ENCODE data around the gene CYP4X1. TPM values are rescaled to one million over a fixed set of nuclear protein-coding genes. Genes with fewer than 3 reads are reported as not detected.

The CYP4X1 gene, protein sequence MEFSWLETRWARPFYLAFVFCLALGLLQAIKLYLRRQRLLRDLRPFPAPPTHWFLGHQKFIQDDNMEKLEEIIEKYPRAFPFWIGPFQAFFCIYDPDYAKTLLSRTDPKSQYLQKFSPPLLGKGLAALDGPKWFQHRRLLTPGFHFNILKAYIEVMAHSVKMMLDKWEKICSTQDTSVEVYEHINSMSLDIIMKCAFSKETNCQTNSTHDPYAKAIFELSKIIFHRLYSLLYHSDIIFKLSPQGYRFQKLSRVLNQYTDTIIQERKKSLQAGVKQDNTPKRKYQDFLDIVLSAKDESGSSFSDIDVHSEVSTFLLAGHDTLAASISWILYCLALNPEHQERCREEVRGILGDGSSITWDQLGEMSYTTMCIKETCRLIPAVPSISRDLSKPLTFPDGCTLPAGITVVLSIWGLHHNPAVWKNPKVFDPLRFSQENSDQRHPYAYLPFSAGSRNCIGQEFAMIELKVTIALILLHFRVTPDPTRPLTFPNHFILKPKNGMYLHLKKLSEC
- total RNA-seq (2022; extraction: Qiagen RNA extraction): 0.04 to 0.07 TPM (median 0.06 TPM) in 3 of 5 replicates, not detected in the others

DNA sequence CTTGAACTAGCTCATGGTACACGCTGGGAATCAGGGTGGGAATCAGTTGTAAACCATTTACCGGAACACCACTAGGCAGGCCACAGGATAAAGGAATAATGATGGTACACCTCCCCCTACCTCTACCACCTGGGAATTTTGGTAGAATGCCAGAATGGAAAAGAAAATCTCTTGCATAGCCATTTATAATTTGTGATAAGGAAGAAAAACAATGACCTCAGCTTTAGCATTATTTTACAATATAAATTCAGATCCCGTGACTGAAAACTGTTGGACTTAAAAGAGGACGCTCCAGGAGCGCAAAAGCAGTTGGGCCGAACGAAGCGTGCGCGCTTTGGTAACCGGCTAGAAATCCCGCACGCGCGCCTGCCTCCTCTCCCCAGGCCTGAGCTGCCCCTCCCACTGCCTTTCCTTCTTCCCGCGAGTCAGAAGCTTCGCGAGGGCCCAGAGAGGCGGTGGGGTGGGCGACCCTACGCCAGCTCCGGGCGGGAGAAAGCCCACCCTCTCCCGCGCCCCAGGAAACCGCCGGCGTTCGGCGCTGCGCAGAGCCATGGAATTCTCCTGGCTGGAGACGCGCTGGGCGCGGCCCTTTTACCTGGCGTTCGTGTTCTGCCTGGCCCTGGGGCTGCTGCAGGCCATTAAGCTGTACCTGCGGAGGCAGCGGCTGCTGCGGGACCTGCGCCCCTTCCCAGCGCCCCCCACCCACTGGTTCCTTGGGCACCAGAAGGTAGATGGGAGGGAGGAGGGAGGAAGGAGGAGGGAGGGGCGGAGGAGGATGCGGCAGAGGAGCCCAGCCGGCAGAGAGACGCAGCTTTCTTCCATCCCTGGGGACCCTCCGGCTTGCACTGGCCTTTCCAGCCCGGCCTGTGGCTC, at the start of gene CYP4X1:
Gene CYP4X1 (plus strand): TSS at position 402 of the 873 bp plus-strand sequence. CDS start 149 bp downstream, at position 551.

DNA sequence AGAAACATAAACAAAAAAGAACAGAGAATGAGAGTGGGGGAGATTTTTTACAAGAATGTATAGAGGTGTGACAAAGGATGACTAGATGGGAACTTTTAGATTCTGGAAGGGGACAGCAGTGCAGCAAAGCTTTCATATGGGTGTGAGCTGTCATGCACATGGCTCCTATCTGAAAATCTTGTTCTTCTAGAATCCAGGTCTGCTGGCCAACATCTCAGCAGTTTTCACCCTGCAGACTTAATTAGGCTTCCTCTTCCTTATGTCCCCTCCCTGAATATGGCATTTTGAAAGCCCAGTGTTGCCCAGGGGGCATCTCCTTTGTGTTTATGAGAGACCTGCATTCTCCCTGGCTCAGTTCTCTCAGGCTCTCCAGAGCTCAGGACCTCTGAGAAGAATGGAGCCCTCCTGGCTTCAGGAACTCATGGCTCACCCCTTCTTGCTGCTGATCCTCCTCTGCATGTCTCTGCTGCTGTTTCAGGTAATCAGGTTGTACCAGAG, 43.7 kb downstream of the CYP4X1 start, which contains the start of gene CYP4Z1:
Gene CYP4Z1 (plus strand): TSS at position 135 of the 498 bp plus-strand sequence. CDS start 260 bp downstream, at position 395.

Other genes with a start within 250 kb of the CYP4X1 start
- gene CYP4B1, start 224.6 kb upstream of the CYP4X1 start, total RNA-seq (2022; extraction: Qiagen RNA extraction): not detected in 5 replicates
- gene CYP4A11, start 82.2 kb upstream of the CYP4X1 start, total RNA-seq (2022; extraction: Qiagen RNA extraction): not detected in 5 replicates
- not detected in 5 replicates for gene CYP4Z1, start 43.6 kb downstream of the CYP4X1 start, total RNA-seq (2022; extraction: Qiagen RNA extraction)
- gene CYP4A22, start 113.8 kb downstream of the CYP4X1 start, total RNA-seq (2022; extraction: Qiagen RNA extraction): not detected in 5 replicates
- 5.6 to 9.7 TPM (median 7.6 TPM) in 5 replicates for gene PDZK1IP1, start 166.4 kb downstream of the CYP4X1 start, total RNA-seq (2022; extraction: Qiagen RNA extraction)
- 0.02 TPM in 2 of 5 replicates, not detected in the others for gene TAL1, start 208.6 kb downstream of the CYP4X1 start, total RNA-seq (2022; extraction: Qiagen RNA extraction)

Data from A549 treated with CORT108297 at 1 μM for 4 hours (cell line).